ENCODE measurements around the gene SPPL2B.

DNA sequence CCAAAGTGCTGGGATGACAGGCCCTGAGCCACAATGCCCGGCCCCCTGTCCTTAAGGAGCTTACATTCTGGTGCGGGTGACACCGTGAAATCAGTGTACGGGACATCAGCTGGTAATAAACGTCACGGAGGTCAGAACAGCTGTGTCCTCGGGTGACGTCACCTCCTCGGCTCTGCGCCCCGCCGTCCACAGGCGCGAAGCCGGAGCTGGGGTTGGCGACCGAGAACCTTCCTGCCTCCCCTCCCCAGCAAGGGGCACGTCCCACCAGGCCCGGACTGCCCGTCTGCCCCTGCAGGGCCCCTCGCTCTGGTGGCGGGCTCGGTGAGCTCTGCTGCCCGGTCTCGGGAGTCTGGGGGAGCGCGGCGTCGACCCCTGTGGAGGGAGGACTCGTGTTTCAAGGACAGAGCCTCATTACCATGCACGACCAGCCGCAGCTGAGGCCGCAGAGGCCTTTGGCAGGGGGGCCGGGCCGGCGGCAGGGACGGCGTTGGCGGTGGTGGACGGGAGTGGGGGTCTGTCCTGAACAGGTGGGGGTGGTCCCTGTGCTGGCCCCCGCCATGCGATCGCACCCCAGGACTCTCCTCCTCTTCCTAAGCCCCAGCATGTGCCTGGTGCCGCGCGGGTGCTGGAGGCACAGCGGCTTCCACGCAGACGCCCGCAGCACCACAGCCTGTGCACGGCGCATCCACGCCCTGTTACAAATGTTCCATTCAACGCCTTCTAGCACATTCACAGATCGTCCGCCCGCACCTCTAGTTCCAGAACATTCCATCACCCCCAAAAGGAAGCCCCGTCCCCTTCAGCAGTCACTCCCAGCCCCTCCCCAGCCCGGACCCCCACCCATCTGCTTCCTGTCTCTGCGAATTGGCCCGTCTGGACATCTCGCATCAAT lies 25.9 kb upstream of the SPPL2B start:
- TF ChIP-seq, protein P1, sequence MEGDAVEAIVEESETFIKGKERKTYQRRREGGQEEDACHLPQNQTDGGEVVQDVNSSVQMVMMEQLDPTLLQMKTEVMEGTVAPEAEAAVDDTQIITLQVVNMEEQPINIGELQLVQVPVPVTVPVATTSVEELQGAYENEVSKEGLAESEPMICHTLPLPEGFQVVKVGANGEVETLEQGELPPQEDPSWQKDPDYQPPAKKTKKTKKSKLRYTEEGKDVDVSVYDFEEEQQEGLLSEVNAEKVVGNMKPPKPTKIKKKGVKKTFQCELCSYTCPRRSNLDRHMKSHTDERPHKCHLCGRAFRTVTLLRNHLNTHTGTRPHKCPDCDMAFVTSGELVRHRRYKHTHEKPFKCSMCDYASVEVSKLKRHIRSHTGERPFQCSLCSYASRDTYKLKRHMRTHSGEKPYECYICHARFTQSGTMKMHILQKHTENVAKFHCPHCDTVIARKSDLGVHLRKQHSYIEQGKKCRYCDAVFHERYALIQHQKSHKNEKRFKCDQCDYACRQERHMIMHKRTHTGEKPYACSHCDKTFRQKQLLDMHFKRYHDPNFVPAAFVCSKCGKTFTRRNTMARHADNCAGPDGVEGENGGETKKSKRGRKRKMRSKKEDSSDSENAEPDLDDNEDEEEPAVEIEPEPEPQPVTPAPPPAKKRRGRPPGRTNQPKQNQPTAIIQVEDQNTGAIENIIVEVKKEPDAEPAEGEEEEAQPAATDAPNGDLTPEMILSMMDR (IDR thresholded peaks at IDR 0.05) = no peak
- TF ChIP-seq POLR2A (IDR thresholded peaks at IDR 0.05) = no peak
- no peak for TF ChIP-seq POLR2AphosphoS5 (IDR thresholded peaks at IDR 0.05)

Measured in gastroesophageal sphincter (tissue), 3 donors.